HEK293 (cell line): ENCODE data around the gene DGKZ.

Source experiments
- SALL2 ChIP-seq: fragments of 450-650 bp; formaldehyde crosslinking; IDR thresholded peaks from 2 replicates; pipeline ENCODE4 v1.5.0; 2017; ENCODE audit warnings: missing biosample characterization, mild to moderate bottlenecking, missing genetic modification characterization, borderline replicate concordance
- WT1 ChIP-seq: fragments of 450-650 bp; formaldehyde crosslinking; IDR thresholded peaks from 2 replicates; pipeline ENCODE4 v1.5.1; 2016; ENCODE audit warnings: missing biosample characterization, missing genetic modification characterization
- ZFP3 ChIP-seq: fragments of 450-650 bp; formaldehyde crosslinking; IDR thresholded peaks from 2 replicates; pipeline ENCODE4 v1.5.1; 2016; ENCODE audit warnings: low read depth, missing biosample characterization, missing genetic modification characterization
- ZFP37 ChIP-seq: fragments of 450-650 bp; formaldehyde crosslinking; IDR thresholded peaks from 2 replicates; pipeline ENCODE4 v1.5.1; 2016; ENCODE audit warnings: missing biosample characterization, missing genetic modification characterization
- ZNF18 ChIP-seq: fragments of 450-650 bp; formaldehyde crosslinking; IDR thresholded peaks from 2 replicates; pipeline ENCODE4 v1.5.1; 2016; ENCODE audit warnings: missing biosample characterization, missing genetic modification characterization
- ZNF366 ChIP-seq: fragments of 450-650 bp; formaldehyde crosslinking; conservative IDR thresholded peaks from 2 replicates; pipeline ENCODE4 v1.5.1; 2016; ENCODE audit warnings: missing biosample characterization, missing genetic modification characterization
- TF ChIP-seq, protein P1 (sequence below): fragments of 450-650 bp; formaldehyde crosslinking; IDR thresholded peaks from 2 replicates; pipeline ENCODE4 v1.5.1; 2016; ENCODE audit warnings: missing biosample characterization, missing genetic modification characterization
- TF ChIP-seq, protein P2 (sequence below): fragments of 450-650 bp; formaldehyde crosslinking; IDR thresholded peaks from 2 replicates; pipeline ENCODE4 v1.5.1; 2016; ENCODE audit warnings: missing biosample characterization, missing genetic modification characterization

DNA sequence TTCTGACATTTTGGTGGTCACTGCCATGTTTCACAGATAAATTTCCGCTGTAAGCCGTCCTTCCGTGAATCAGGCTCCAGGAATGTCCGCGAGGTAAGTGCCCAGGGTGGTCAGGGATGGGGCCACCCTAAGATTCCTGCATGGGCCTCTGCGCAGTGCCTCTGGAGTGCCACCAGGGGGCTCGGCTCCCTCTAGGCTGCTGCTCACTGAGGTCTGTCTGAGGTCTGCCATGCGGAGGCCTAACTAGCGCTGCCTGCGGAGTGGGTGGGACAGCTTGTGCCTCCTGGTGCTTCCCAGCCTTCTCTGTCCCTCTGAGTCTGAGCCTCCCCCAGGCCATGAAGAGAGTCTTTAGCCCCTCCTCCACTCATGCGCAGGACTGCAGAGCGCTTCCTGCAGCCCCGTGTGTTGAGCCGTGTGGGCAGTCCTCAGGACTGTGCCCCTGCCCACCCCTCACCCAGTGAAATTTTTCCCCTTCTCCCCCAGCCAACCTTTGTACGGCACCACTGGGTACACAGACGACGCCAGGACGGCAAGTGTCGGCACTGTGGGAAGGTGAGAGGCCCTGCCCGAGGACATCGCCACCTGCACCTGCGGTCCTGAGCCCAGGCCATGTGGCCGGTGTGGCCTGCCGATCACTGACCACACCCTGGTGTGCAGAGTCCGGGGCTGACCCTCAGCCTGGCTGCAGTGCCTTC lies 22.3 kb downstream of the DGKZ start:
- TF ChIP-seq ZFP3 (no peak), SALL2 (tag by site-specific recombination) (no peak), ZFP37 (tag by site-specific recombination) (no peak), ZNF366 (no peak), ZNF18 (tag by site-specific recombination) (no peak), WT1 (tag by site-specific recombination) (no peak)
- TF ChIP-seq, protein P1, sequence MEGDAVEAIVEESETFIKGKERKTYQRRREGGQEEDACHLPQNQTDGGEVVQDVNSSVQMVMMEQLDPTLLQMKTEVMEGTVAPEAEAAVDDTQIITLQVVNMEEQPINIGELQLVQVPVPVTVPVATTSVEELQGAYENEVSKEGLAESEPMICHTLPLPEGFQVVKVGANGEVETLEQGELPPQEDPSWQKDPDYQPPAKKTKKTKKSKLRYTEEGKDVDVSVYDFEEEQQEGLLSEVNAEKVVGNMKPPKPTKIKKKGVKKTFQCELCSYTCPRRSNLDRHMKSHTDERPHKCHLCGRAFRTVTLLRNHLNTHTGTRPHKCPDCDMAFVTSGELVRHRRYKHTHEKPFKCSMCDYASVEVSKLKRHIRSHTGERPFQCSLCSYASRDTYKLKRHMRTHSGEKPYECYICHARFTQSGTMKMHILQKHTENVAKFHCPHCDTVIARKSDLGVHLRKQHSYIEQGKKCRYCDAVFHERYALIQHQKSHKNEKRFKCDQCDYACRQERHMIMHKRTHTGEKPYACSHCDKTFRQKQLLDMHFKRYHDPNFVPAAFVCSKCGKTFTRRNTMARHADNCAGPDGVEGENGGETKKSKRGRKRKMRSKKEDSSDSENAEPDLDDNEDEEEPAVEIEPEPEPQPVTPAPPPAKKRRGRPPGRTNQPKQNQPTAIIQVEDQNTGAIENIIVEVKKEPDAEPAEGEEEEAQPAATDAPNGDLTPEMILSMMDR (tag by site-specific recombination), result peak; percentile 76
- TF ChIP-seq, protein P2, sequence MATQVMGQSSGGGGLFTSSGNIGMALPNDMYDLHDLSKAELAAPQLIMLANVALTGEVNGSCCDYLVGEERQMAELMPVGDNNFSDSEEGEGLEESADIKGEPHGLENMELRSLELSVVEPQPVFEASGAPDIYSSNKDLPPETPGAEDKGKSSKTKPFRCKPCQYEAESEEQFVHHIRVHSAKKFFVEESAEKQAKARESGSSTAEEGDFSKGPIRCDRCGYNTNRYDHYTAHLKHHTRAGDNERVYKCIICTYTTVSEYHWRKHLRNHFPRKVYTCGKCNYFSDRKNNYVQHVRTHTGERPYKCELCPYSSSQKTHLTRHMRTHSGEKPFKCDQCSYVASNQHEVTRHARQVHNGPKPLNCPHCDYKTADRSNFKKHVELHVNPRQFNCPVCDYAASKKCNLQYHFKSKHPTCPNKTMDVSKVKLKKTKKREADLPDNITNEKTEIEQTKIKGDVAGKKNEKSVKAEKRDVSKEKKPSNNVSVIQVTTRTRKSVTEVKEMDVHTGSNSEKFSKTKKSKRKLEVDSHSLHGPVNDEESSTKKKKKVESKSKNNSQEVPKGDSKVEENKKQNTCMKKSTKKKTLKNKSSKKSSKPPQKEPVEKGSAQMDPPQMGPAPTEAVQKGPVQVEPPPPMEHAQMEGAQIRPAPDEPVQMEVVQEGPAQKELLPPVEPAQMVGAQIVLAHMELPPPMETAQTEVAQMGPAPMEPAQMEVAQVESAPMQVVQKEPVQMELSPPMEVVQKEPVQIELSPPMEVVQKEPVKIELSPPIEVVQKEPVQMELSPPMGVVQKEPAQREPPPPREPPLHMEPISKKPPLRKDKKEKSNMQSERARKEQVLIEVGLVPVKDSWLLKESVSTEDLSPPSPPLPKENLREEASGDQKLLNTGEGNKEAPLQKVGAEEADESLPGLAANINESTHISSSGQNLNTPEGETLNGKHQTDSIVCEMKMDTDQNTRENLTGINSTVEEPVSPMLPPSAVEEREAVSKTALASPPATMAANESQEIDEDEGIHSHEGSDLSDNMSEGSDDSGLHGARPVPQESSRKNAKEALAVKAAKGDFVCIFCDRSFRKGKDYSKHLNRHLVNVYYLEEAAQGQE, result no peak
